DND-41 (cell line): Measurements from ENCODE around the gene DHFR2.

Experiments
- ATAC-seq: fragments of 200-7000 bp; cut with Tn5 transposase; 3 replicates; pipeline ENCODE4 v1.9.1; 2021; ENCODE audit warnings: low read depth; ENCODE audit not compliant: insufficient read depth
- DNase-seq: peaks from one replicate; pipeline ENCODE4 v3.0.0-alpha.2; 2020
- H2AFZ ChIP-seq: 2 replicates; pipeline ENCODE4 v1.6.0; 2012; ENCODE audit warnings: low read depth, low read length
- H3K27ac ChIP-seq: 2 replicates; pipeline ENCODE4 v1.5.1; 2012; ENCODE audit warnings: low read length, inconsistent platforms
- H3K27me3 ChIP-seq: fragments of 200-600 bp; sonication (generic); 2 replicates; pipeline ENCODE4 v1.6.0; 2012; ENCODE audit warnings: low read length, mild to moderate bottlenecking, inconsistent platforms; ENCODE audit not compliant: insufficient read depth, poor library complexity
- H3K36me3 ChIP-seq: 2 replicates; pipeline ENCODE4 v1.5.1; 2012; ENCODE audit warnings: low read length, inconsistent platforms; ENCODE audit not compliant: insufficient read depth
- H3K4me1 ChIP-seq: 2 replicates; pipeline ENCODE4 v1.5.1; 2012; ENCODE audit warnings: mild to moderate bottlenecking, low read length; ENCODE audit not compliant: insufficient read depth
- H3K4me2 ChIP-seq: 2 replicates; pipeline ENCODE4 v1.6.0; 2012; ENCODE audit warnings: mild to moderate bottlenecking, moderate library complexity, low read length, inconsistent platforms; ENCODE audit not compliant: insufficient read depth
- H3K4me3 ChIP-seq, 2 experiments: fragments of 200-600 bp in 1 of 2; shearing (Covaris generic) in 1 of 2; 2 replicates each; pipeline ENCODE4 v1.5.1; 2012 to 2016; ENCODE audit warnings: inconsistent platforms in 2 of 2, low read length in 2 of 2, mild to moderate bottlenecking in 2 of 2, low read depth in 1 of 2, moderate library complexity in 1 of 2
- H3K79me2 ChIP-seq: 2 replicates; pipeline ENCODE4 v1.6.0; 2012; ENCODE audit warnings: low read length, inconsistent platforms; ENCODE audit not compliant: insufficient read depth
- H3K9ac ChIP-seq: 2 replicates; pipeline ENCODE4 v1.6.0; 2012; ENCODE audit warnings: low read depth, mild to moderate bottlenecking, inconsistent platforms, low read length, moderate library complexity
- H3K9me3 ChIP-seq: 2 replicates; pipeline ENCODE4 v1.5.1; 2012; ENCODE audit warnings: low read length, moderate library complexity, mild to moderate bottlenecking, inconsistent platforms; ENCODE audit not compliant: insufficient read depth, severe bottlenecking
- H4K20me1 ChIP-seq: 2 replicates; pipeline ENCODE4 v1.6.0; 2012; ENCODE audit warnings: low read length; ENCODE audit not compliant: insufficient read depth
- EZH2 ChIP-seq: IDR thresholded peaks from 3 replicates; pipeline ENCODE4 v1.6.1; 2012; ENCODE audit warnings: borderline replicate concordance, low read depth, mild to moderate bottlenecking, moderate library complexity, low read length, inconsistent platforms; ENCODE audit not compliant: severe bottlenecking
- TF ChIP-seq, protein P1 (sequence below): IDR thresholded peaks from 2 replicates; pipeline ENCODE4 v1.5.1; 2012; ENCODE audit warnings: borderline replicate concordance, low read length, moderate library complexity, mild to moderate bottlenecking; ENCODE audit not compliant: poor library complexity, severe bottlenecking; ENCODE audit errors: extremely low read depth

The DHFR2 gene

DNA sequence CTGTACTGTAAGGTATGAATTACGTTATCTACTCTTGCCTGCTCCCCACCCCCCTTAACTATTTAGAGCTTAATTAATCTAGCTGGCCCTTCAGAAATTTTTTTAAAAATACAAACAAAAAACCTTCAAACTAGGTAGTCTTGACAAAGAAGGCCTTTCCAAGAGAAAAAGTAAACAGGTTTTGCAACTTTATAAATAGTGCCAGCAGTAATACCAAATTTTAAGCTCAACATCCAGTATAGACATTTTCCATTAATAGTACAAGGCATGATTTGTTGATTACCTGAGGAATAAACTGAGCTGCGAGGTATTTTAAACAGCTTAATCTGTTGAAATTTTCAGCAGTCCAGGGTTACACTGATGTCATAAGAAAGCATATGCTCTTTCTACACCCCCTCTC lies 54.5 kb downstream of the DHFR2 start:
- no peak for TF ChIP-seq EZH2
- TF ChIP-seq, protein P1, sequence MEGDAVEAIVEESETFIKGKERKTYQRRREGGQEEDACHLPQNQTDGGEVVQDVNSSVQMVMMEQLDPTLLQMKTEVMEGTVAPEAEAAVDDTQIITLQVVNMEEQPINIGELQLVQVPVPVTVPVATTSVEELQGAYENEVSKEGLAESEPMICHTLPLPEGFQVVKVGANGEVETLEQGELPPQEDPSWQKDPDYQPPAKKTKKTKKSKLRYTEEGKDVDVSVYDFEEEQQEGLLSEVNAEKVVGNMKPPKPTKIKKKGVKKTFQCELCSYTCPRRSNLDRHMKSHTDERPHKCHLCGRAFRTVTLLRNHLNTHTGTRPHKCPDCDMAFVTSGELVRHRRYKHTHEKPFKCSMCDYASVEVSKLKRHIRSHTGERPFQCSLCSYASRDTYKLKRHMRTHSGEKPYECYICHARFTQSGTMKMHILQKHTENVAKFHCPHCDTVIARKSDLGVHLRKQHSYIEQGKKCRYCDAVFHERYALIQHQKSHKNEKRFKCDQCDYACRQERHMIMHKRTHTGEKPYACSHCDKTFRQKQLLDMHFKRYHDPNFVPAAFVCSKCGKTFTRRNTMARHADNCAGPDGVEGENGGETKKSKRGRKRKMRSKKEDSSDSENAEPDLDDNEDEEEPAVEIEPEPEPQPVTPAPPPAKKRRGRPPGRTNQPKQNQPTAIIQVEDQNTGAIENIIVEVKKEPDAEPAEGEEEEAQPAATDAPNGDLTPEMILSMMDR = no peak
- Histone ChIP-seq H3K79me2 (no peaks in the 10 kb centered on the region), H3K4me1 (peaks cover 5% of the 10 kb centered on the region; the same call in 1 of the 2 replicates), H3K4me3 (no peak overlapping the region), H3K27me3 (no peaks in the 10 kb centered on the region), H3K27ac (no peak overlapping the region), H3K36me3 (no peaks in the 10 kb centered on the region; the same call in 1 of the 2 replicates), H3K4me2 (no peak overlapping the region), H3K9ac (no peak overlapping the region), H3K9me3 (no peaks in the 10 kb centered on the region), H2AFZ (no peak overlapping the region), H4K20me1 (no peaks in the 10 kb centered on the region)
- DNase-seq (no peak), ATAC-seq (no peak)
